ENCODE data around the gene KITLG.
A peak's percentile ranks its signal among the peaks of the same experiment; 100 is the strongest.

- peak; percentile 20 to 57 (median 38) for TF ChIP-seq CTCF (IDR thresholded peaks at IDR 0.05)
- TF ChIP-seq POLR2A (IDR thresholded peaks at IDR 0.05), result peak; percentile 18 to 57
- TF ChIP-seq EP300 (IDR thresholded peaks at IDR 0.05), result peak in 1 of 2 donors; percentile 93
Observed at GRCh38 chr12:88580051-88580871, at the start of gene KITLG.
